ENCODE measurements around the gene MRPS10. TPM values are rescaled to one million over a fixed set of nuclear protein-coding genes. Genes with fewer than 3 reads are reported as not detected.

Gene MRPS10
- total RNA-seq, 1 donor from 2014 or later = 48.8 TPM

DNA sequence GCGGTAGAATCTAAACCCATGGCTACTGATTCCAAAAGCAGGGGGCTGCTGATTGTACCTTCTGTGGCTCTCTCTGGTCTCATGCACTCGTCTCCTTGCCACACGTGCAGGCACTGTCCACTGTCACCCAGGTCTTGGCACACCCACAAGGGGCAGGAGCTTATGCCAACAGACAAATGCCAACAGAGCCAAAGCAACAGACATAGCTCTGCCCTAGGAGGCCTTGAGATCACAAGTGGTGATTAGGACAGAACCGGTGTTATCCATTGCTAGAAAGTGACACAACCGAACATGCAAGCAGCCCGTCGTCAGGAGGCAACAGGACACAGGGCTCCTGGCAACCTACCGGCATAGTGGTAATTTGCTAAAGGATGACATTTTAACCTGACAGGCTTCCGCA is 36.8 kb upstream of the MRPS10 start:
- DNase-seq (ENCODE audit: low spot score) = no peak
- no peak overlapping the region for H3K27ac Mint-ChIP-seq

GRCh38 chr6:42251911-42252637 is 34.4 kb upstream of the MRPS10 start:
- H3K27me3 Mint-ChIP-seq (ENCODE audit: insufficient read depth) = no peaks in the 10 kb centered on the region
- peaks cover 57% of the 10 kb centered on the region for H3K36me3 Mint-ChIP-seq (ENCODE audit: low read depth)
- H3K9me3 Mint-ChIP-seq = no peaks in the 10 kb centered on the region
- DNase-seq (ENCODE audit: low spot score) = no peak
- intact Hi-C loops (cut with micrococcal nuclease) = no loop called here
- H3K27ac Mint-ChIP-seq = no peak overlapping the region
- H3K4me1 Mint-ChIP-seq (ENCODE audit: low read depth) = no peaks in the 10 kb centered on the region
- H3K4me3 Mint-ChIP-seq = no peak overlapping the region

More for the DNA sequence above, 36.8 kb upstream of the MRPS10 start:
- intact Hi-C loops (cut with micrococcal nuclease) = no loop called here
- H3K9me3 Mint-ChIP-seq = no peaks in the 10 kb centered on the region
- peaks cover 60% of the 10 kb centered on the region for H3K36me3 Mint-ChIP-seq (ENCODE audit: low read depth)
- no peaks in the 10 kb centered on the region for H3K4me1 Mint-ChIP-seq (ENCODE audit: low read depth)
- no peaks in the 10 kb centered on the region for H3K27me3 Mint-ChIP-seq (ENCODE audit: insufficient read depth)
- no peak overlapping the region for H3K4me3 Mint-ChIP-seq

- intact Hi-C loops (cut with micrococcal nuclease) = no loop called here
These were observed 33.8 kb upstream of the MRPS10 start for GRCh38 chr6:42251500-42251899.

DNA sequence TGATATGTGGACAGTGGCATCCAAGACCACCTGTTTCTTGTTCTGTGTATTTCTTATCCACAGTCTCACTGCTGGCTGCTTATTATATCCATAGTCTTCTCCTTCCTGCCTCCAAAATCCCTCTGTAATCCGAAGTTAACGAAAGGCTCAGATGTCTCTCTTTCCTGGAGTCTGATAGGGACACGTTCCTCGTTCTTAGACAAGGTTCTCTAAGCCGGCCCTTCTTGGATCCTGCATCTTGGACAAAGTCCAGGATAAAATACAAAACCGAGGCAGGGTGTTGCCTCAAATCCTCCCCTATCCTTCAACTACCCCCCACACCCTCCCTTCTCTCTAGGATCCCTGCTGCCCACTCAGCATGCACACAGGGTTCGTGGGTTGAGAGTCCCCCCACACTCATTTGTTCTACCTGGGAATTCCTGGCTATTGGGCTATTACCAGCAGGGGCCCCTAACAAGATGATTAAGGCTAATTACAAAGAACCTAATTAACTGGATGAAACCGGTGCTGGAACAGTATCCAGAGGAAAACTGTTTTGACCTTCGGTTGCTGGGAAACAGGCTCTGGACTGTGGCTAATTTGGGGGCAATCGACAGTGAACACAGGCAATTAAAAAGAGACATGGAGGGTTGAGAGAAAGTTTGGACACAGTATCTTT is 32.7 kb upstream of the MRPS10 start:
- H3K4me3 Mint-ChIP-seq = no peak overlapping the region
- no peaks in the 10 kb centered on the region for H3K4me1 Mint-ChIP-seq (ENCODE audit: low read depth)
- H3K27ac Mint-ChIP-seq = no peak overlapping the region
- no peaks in the 10 kb centered on the region for H3K9me3 Mint-ChIP-seq
- intact Hi-C loops (cut with micrococcal nuclease) = no loop called here
- H3K27me3 Mint-ChIP-seq (ENCODE audit: insufficient read depth) = no peaks in the 10 kb centered on the region
- peaks cover 50% of the 10 kb centered on the region for H3K36me3 Mint-ChIP-seq (ENCODE audit: low read depth)
- no peak for DNase-seq (ENCODE audit: low spot score)

More at GRCh38 chr6:42251500-42251899, 33.8 kb upstream of the MRPS10 start:
- Mint-ChIP-seq H3K4me1 (ENCODE audit: low read depth) (no peaks in the 10 kb centered on the region), H3K27me3 (ENCODE audit: insufficient read depth) (no peaks in the 10 kb centered on the region), H3K9me3 (no peaks in the 10 kb centered on the region), H3K36me3 (ENCODE audit: low read depth) (peaks cover 52% of the 10 kb centered on the region), H3K27ac (no peak overlapping the region), H3K4me3 (no peak overlapping the region)
- no peak for DNase-seq (ENCODE audit: low spot score)

DNA sequence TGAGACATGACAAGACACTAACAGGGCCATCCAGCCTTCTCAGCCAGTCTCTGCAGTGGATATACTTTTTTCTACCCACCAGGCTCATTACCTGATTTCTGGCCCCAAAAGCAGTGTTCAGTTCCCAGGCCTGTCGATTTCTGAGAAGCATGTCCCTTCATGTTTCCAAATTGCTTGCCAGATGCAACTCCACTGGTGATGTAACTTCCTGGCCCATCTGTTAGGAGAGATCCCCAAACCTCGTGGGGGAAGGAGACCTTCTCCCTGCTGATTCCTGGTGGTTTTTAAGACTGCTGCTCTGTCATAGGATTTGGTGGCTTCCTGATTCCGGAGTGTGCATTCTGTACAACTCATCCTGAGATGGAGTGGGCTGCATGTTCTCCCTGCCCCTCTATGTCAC is 31.6 kb upstream of the MRPS10 start:
- H3K36me3 Mint-ChIP-seq (ENCODE audit: low read depth) = peaks cover 51% of the 10 kb centered on the region
- DNase-seq (ENCODE audit: low spot score) = no peak

DNA sequence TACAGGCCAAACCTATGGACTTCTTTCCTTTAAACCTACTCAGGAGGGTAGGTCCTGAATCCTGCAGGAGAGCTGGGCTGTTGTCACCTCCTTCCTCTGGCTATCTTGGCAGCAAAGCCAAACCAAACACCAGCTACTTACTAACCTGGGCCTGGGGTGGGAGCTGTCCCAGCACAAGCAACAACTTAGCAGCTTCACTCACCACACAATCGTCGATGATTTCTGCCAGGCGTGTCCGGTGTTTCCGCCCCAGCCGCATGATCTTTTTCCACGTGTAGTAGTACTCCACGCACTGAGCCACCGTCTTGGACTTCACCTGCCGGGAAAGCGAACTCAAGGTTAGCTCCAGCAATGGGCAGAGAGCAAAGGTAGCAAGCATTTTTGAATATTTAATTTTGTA is 25.4 kb upstream of the MRPS10 start:
- DNase-seq (ENCODE audit: low spot score) = no peak
- no peaks in the 10 kb centered on the region for H3K4me1 Mint-ChIP-seq (ENCODE audit: low read depth)
- no peaks in the 10 kb centered on the region for H3K9me3 Mint-ChIP-seq
- H3K27ac Mint-ChIP-seq = no peak overlapping the region
- intact Hi-C loops (cut with micrococcal nuclease) = no loop called here
- no peaks in the 10 kb centered on the region for H3K27me3 Mint-ChIP-seq (ENCODE audit: insufficient read depth)
- no peak overlapping the region for H3K4me3 Mint-ChIP-seq
- H3K36me3 Mint-ChIP-seq (ENCODE audit: low read depth) = peaks cover 38% of the 10 kb centered on the region

More for the DNA sequence above, 31.6 kb upstream of the MRPS10 start:
- no peaks in the 10 kb centered on the region for H3K4me1 Mint-ChIP-seq (ENCODE audit: low read depth)
- intact Hi-C loops (cut with micrococcal nuclease) = no loop called here
- H3K27ac Mint-ChIP-seq = no peak overlapping the region
- no peaks in the 10 kb centered on the region for H3K27me3 Mint-ChIP-seq (ENCODE audit: insufficient read depth)
- H3K9me3 Mint-ChIP-seq = no peaks in the 10 kb centered on the region
- no peak overlapping the region for H3K4me3 Mint-ChIP-seq

DNA sequence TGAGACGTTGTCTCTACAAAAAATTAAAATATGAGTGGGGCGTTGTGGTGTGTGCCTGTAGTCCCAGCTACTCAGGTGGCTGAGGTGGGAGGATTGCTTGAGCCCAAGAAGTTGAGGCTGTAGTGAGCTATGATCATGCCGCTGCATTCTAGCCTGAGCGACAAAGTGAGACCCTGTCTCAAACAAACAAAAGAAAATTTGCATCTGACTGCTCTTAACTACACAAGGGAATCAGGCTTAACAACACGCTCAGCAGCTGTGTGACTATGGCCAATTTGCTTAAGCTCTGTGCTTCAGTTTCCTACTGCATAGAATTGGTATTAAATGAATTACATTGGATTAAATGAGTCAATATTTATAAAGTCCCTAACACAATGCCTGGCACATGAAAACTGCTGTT is 24.3 kb upstream of the MRPS10 start:
- intact Hi-C loops (cut with micrococcal nuclease) = no loop called here
- Mint-ChIP-seq H3K4me3 (no peak overlapping the region), H3K27ac (no peak overlapping the region), H3K4me1 (ENCODE audit: low read depth) (no peaks in the 10 kb centered on the region), H3K9me3 (no peaks in the 10 kb centered on the region), H3K36me3 (ENCODE audit: low read depth) (peaks cover 40% of the 10 kb centered on the region), H3K27me3 (ENCODE audit: insufficient read depth) (no peaks in the 10 kb centered on the region)
- no peak for DNase-seq (ENCODE audit: low spot score)

GRCh38 chr6:42239736-42240375 is 22.2 kb upstream of the MRPS10 start:
- no peaks in the 10 kb centered on the region for H3K27me3 Mint-ChIP-seq (ENCODE audit: insufficient read depth)
- intact Hi-C loops (cut with micrococcal nuclease) = no loop called here

DNA sequence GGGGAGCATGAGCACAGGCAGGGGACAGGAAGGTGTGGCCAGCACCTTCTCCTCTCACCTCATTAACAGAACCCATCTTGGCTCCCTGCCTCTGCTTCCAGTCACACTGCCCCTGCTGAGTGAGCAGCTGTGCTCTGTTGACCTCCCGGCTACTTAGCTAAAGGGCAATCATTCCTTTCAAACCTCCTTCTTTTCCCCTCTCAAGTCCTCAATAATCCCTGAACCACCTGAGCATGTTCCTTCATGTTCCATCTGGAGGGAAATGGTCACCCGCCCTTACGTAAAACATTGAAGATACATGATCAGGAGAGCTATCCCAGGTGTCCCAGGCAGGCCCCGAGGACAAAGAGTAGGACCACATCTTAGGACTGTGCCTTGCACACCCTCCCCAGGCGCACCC is 21.7 kb upstream of the MRPS10 start:
- Mint-ChIP-seq H3K36me3 (ENCODE audit: low read depth) (peaks cover 40% of the 10 kb centered on the region), H3K27me3 (ENCODE audit: insufficient read depth) (no peaks in the 10 kb centered on the region), H3K27ac (peak overlapping the region; percentile 75), H3K4me3 (no peak overlapping the region), H3K4me1 (ENCODE audit: low read depth) (peaks cover 6% of the 10 kb centered on the region), H3K9me3 (no peaks in the 10 kb centered on the region)
- intact Hi-C loops (cut with micrococcal nuclease) = no loop called here
- DNase-seq (ENCODE audit: low spot score) = no peak

More at GRCh38 chr6:42239736-42240375, 22.2 kb upstream of the MRPS10 start:
- Mint-ChIP-seq H3K4me1 (ENCODE audit: low read depth) (peaks cover 6% of the 10 kb centered on the region), H3K4me3 (no peak overlapping the region), H3K9me3 (no peaks in the 10 kb centered on the region), H3K27ac (peak overlapping the region; percentile 75), H3K36me3 (ENCODE audit: low read depth) (peaks cover 45% of the 10 kb centered on the region)
- no peak for DNase-seq (ENCODE audit: low spot score)

GRCh38 chr6:42237857-42238256 is 20.2 kb upstream of the MRPS10 start:
- Mint-ChIP-seq H3K36me3 (ENCODE audit: low read depth) (peaks cover 45% of the 10 kb centered on the region), H3K27me3 (ENCODE audit: insufficient read depth) (no peaks in the 10 kb centered on the region)

DNA sequence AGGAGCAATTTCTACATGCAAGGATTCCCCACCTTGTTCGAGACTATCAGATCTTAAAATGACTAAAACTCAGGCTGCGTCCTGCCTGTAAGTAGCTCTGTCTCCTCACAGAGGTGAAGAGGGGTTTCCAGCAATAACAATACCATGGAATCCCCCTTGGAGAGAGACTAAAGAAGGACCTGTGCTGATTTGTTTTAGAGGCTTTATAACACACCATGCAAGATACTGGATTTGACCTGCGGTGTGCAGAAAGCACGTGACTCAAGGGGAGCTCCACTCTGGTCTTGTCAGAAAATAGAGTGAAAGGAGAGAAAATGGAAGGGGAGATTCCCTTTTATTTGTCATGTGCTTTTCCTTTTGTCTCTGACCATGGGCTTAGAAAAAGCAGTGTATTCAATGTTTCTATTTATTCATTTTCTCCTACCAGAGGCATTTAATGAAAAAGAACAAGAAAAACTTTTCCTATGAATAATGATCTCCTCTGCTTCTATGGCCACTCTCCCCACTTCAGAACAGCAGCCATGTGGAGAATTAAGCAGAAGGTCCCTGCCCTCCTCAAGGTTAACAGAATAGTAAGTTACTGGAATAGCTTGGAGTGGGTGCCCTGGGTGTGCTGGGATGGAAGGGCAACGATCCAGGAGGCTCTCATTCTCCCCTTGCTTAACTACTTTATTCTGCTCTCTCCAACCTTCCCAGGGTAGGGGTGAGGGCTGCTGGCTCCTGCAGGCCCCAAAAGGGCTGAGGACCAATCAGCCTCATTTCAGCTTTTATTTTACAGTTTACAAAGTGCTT is 19.2 kb upstream of the MRPS10 start:
- no peaks in the 10 kb centered on the region for H3K9me3 Mint-ChIP-seq
- peak overlapping the region; percentile 52 for H3K27ac Mint-ChIP-seq
- peaks cover 49% of the 10 kb centered on the region for H3K36me3 Mint-ChIP-seq (ENCODE audit: low read depth)
- H3K27me3 Mint-ChIP-seq (ENCODE audit: insufficient read depth) = no peaks in the 10 kb centered on the region
- peaks cover 6% of the 10 kb centered on the region for H3K4me1 Mint-ChIP-seq (ENCODE audit: low read depth)
- no peak overlapping the region for H3K4me3 Mint-ChIP-seq
- DNase-seq (ENCODE audit: low spot score) = no peak
- intact Hi-C loops (cut with micrococcal nuclease) = no loop called here

More at GRCh38 chr6:42237857-42238256, 20.2 kb upstream of the MRPS10 start:
- Mint-ChIP-seq H3K4me3 (no peak overlapping the region), H3K27ac (no peak overlapping the region), H3K9me3 (no peaks in the 10 kb centered on the region), H3K4me1 (ENCODE audit: low read depth) (peaks cover 6% of the 10 kb centered on the region)
- DNase-seq (ENCODE audit: low spot score) = no peak
- intact Hi-C loops (cut with micrococcal nuclease) = no loop called here

DNA sequence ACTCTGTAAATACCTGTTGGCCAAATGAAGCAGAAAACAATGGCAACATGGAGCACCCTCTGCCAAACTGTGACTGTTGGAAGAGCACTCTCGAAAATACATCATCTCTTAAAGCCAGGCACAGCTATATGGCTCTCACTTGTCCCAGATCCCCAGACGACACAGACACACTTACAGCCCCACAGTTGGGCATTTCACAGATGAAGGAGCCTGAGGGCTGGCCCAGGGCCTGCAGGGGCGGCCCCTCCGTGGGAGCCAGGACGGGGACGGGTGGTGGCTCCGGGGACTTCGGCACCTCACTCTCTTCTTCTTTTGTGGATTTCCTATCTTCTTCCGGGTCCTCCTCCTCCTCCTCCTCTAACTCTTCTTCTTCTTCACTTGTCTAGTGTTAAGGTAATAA is 18.4 kb upstream of the MRPS10 start:
- H3K4me1 Mint-ChIP-seq (ENCODE audit: low read depth) = peaks cover 6% of the 10 kb centered on the region
- H3K36me3 Mint-ChIP-seq (ENCODE audit: low read depth) = peaks cover 49% of the 10 kb centered on the region
- H3K9me3 Mint-ChIP-seq = no peaks in the 10 kb centered on the region
- H3K27ac Mint-ChIP-seq = no peak overlapping the region
- DNase-seq (ENCODE audit: low spot score) = no peak
- H3K27me3 Mint-ChIP-seq (ENCODE audit: insufficient read depth) = no peaks in the 10 kb centered on the region
- intact Hi-C loops (cut with micrococcal nuclease) = no loop called here
- no peak overlapping the region for H3K4me3 Mint-ChIP-seq

Measured in activated T-helper 1 cell treated with anti-CD3 and anti-CD28 coated beads, Interleukin-12 subunit alpha, Interleukin-12 subunit beta, Interleukin-2, Interleukin-4 antibody, amounts not matched to agents 30 ng/mL and 10 ng/mL and 1 ng/mL, durations not matched to agents 14 hours and 24 hours and 36 hours (primary cell).